ENCODE results near the gene SNX22. TPM values are rescaled to one million over a fixed set of nuclear protein-coding genes. Genes with fewer than 3 reads are reported as not detected.

Gene SNX22
- total RNA-seq, 3 donors from 2014 or later, result 0.48 to 1.5 (median 0.98) TPM

DNA sequence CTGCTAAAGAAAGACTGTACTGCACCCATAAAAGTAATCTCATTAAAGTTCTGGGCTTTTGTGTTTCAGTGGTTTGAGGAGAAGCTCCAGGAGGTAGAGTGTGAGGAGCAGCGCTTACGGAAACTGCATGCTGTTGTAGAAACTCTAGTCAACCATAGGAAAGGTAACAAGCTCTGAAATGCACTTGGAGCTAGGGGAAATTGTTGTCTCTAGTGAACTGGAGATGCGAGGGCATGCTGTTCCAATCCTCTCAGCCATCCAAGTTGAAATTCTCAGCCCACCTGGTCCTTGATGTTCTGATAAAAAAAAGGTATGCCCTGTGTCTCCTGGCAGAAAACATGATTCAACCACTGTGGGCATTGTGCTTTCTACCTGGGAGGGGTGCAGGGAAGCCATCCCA lies 21.4 kb upstream of the SNX22 start:
- intact Hi-C loops (cut with DNase I; ENCODE audit: low total_unique reads), result no loop called here
- Histone ChIP-seq H3K27ac (no peak overlapping the region), H3K36me3 (peaks cover 9% of the 10 kb centered on the region), H3K27me3 (no peaks in the 10 kb centered on the region), H3K4me3 (no peak overlapping the region), H3K9me3 (no peaks in the 10 kb centered on the region), H3K4me1 (no peaks in the 10 kb centered on the region)
- no peak for DNase-seq (ENCODE audit: low spot score in 2 of 2)
- TF ChIP-seq POLR2AphosphoS5 (IDR thresholded peaks at IDR 0.05) (no peak), POLR2A (IDR thresholded peaks at IDR 0.05) (no peak)
- TF ChIP-seq, protein P1, sequence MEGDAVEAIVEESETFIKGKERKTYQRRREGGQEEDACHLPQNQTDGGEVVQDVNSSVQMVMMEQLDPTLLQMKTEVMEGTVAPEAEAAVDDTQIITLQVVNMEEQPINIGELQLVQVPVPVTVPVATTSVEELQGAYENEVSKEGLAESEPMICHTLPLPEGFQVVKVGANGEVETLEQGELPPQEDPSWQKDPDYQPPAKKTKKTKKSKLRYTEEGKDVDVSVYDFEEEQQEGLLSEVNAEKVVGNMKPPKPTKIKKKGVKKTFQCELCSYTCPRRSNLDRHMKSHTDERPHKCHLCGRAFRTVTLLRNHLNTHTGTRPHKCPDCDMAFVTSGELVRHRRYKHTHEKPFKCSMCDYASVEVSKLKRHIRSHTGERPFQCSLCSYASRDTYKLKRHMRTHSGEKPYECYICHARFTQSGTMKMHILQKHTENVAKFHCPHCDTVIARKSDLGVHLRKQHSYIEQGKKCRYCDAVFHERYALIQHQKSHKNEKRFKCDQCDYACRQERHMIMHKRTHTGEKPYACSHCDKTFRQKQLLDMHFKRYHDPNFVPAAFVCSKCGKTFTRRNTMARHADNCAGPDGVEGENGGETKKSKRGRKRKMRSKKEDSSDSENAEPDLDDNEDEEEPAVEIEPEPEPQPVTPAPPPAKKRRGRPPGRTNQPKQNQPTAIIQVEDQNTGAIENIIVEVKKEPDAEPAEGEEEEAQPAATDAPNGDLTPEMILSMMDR (IDR thresholded peaks at IDR 0.05), result no peak

DNA sequence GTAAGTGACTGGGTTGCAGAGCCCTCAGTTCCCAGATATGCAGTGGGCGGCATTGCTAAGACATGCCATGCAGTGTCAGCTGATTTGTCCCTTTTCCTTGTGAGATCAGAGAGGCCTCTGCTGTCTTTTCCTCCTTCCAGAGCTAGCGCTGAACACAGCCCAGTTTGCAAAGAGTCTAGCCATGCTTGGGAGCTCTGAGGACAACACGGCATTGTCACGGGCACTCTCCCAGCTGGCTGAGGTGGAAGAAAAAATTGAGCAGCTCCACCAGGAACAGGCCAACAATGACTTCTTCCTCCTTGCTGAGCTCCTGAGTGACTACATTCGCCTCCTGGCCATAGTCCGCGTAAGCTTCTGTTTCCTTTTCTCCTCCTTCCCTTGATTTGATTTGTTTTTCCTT lies 20.0 kb upstream of the SNX22 start:
- no peak overlapping the region for H3K4me3 ChIP-seq
- H3K27me3 ChIP-seq, result no peaks in the 10 kb centered on the region
- intact Hi-C loops (cut with DNase I; ENCODE audit: low total_unique reads), result no loop called here
- TF ChIP-seq, protein P1 (IDR thresholded peaks at IDR 0.05), result no peak
- TF ChIP-seq POLR2A (IDR thresholded peaks at IDR 0.05), result no peak
- TF ChIP-seq POLR2AphosphoS5 (IDR thresholded peaks at IDR 0.05), result no peak
- no peak overlapping the region for H3K27ac ChIP-seq
- peaks cover 13% of the 10 kb centered on the region for H3K36me3 ChIP-seq
- H3K4me1 ChIP-seq, result no peaks in the 10 kb centered on the region
- no peak for DNase-seq (ENCODE audit: low spot score in 2 of 2)
- H3K9me3 ChIP-seq, result no peaks in the 10 kb centered on the region

DNA sequence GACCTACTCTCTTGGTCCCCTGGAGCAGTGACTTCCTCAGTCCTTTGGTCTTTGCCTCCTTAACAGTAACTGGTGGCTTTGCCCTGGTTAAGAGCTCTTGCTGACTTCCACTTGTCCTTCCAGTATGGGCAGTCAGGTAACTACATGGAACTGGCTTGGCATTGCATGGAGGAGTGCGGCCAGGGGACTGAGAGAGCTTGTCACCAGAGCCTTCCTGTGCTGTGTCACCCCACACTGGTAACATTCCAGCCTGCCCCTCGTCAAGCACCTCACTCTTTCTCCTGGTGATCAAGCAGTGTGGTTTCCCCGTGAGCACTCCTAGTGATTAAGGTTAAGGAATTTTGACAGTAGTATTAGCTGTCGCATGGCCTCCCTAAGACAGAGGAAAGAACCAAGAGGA lies 19.3 kb upstream of the SNX22 start:
- Histone ChIP-seq H3K4me3 (no peak overlapping the region), H3K27ac (no peak overlapping the region), H3K9me3 (no peaks in the 10 kb centered on the region), H3K4me1 (no peaks in the 10 kb centered on the region), H3K36me3 (peaks cover 13% of the 10 kb centered on the region), H3K27me3 (no peaks in the 10 kb centered on the region)
- no peak for DNase-seq (ENCODE audit: low spot score in 2 of 2)
- TF ChIP-seq POLR2A (IDR thresholded peaks at IDR 0.05) (no peak), POLR2AphosphoS5 (IDR thresholded peaks at IDR 0.05) (no peak)
- TF ChIP-seq, protein P1 (IDR thresholded peaks at IDR 0.05), result no peak
- intact Hi-C loops (cut with DNase I; ENCODE audit: low total_unique reads), result no loop called here

DNA sequence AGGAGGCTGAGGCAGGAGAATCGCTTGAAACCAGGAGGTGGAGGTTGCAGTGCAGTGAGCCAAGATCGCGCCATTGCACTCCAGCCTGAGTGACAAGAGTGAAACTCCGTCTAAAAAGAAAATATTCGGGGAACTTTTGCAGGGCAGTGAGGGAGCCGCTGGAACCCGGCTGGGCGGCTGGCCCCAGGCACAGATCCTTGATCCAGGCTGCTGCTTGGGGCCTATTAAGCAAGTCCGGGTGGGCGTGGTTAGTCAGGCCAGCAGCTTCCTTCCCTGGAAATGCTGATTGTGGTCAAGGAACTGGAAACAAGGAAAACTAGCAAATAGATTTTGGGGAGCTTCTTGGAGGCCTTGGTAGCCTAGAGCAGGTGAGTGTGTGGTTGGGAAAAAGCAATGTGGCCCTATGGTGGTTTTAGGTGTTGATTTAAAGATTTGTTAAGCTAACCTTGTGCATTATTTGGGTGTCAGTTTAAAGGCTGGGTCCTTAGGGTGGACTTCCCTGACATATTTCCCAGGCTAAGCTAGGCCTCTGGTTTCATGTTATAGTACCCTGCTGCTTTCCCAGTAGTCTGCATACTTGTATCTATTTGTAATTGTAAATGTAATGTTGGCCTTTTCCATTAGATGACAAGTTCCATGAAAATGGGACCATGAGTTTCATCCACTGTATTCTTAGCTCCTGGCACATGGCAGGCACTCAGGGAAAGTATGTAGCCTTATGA lies 17.7 kb upstream of the SNX22 start:
- no peak for DNase-seq (ENCODE audit: low spot score in 2 of 2)
- peaks cover 4% of the 10 kb centered on the region for H3K36me3 ChIP-seq
- H3K27ac ChIP-seq, result no peak overlapping the region
- TF ChIP-seq POLR2A (IDR thresholded peaks at IDR 0.05) (no peak), POLR2AphosphoS5 (IDR thresholded peaks at IDR 0.05) (no peak)
- TF ChIP-seq, protein P1 (IDR thresholded peaks at IDR 0.05), result no peak
- no peak overlapping the region for H3K4me3 ChIP-seq
- H3K27me3 ChIP-seq, result no peaks in the 10 kb centered on the region
- no peaks in the 10 kb centered on the region for H3K4me1 ChIP-seq
- no peaks in the 10 kb centered on the region for H3K9me3 ChIP-seq
- intact Hi-C loops (cut with DNase I; ENCODE audit: low total_unique reads), result no loop called here

DNA sequence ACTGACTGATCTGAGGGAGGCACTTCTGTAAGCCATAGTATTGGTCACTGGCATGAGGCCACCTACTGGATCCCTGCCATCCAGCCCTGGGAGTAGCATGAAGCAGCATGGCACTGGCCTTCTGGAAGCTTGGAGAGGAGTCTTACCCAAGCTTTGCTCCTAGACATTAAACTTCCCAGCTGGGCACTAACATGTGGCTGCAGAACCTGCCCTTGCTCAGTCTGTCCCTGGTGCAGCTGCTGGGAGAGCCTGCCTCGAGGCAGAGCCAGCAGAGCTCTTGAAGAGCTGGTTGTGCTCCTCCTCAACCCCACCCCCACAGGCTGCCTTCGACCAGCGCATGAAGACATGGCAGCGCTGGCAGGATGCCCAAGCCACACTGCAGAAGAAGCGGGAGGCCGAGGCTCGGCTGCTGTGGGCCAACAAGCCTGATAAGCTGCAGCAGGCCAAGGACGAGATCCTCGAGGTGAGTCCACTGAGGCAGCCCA lies 17.1 kb upstream of the SNX22 start:
- Histone ChIP-seq H3K4me3 (no peak overlapping the region), H3K27ac (no peak overlapping the region), H3K9me3 (no peaks in the 10 kb centered on the region), H3K4me1 (no peaks in the 10 kb centered on the region), H3K36me3 (peaks cover 4% of the 10 kb centered on the region), H3K27me3 (no peaks in the 10 kb centered on the region)
- peak in 1 of 2 donors; percentile 71 for DNase-seq (ENCODE audit: low spot score in 2 of 2)
- intact Hi-C loops (cut with DNase I; ENCODE audit: low total_unique reads), result no loop called here
- no peak for TF ChIP-seq POLR2AphosphoS5 (IDR thresholded peaks at IDR 0.05)
- TF ChIP-seq POLR2A (IDR thresholded peaks at IDR 0.05), result no peak
- TF ChIP-seq, protein P1 (IDR thresholded peaks at IDR 0.05), result no peak

Measured in breast epithelium (tissue), 4 donors.